ENCODE data around the gene NLGN4X.

NLGN4X gene

GRCh38 chrX:6149060-6149872, 79.4 kb downstream of the NLGN4X start:
- DNase-seq: no peak

DNA sequence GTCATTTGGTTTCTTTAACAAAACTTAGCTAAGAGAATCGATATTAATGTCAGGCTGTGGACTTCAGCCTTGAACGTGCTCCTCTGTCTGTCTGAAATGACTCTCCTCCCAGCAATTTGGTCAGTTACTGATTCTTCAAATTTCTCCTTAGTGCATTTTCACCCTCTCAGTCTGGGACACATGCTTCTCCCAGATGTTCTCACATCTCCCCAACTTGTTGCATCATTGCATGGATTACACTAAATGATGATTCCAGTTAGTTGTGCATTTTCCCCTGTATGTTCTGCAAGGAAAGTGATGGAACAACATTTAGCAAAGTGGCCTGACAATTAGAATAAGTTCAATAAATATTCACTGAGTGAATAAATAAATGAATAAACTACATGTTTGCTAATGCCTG, 94.4 kb downstream of the NLGN4X start:
- no peak for DNase-seq

GRCh38 chrX:6132970-6133369, 95.7 kb downstream of the NLGN4X start:
- DNase-seq: no peak

DNA sequence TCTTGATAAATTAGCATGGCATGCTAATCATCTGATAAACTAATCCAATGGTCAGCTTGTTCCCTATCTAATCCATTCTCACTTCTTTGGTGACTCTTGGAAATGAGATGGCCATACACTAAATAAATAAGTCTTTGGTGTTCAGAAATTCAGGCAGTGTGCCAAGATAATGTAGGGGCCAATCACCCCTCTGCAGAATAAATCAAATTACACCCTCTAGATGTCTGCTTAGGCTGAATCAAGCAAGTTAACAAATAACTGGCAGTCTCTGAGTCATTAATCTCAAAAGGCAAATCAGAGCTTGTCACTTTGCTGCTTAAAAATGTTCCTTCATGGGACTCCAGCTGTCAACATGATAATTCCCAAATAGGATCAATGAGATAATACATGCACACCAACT, 97.4 kb downstream of the NLGN4X start:
- no peak for DNase-seq

- DNase-seq: no peak
These were observed 99.5 kb downstream of the NLGN4X start for GRCh38 chrX:6129195-6129594.

- DNase-seq: no peak
These were observed 108.3 kb downstream of the NLGN4X start for GRCh38 chrX:6120329-6120728.

- no peak for DNase-seq
These were observed 133.2 kb downstream of the NLGN4X start for GRCh38 chrX:6095469-6095868.

DNA sequence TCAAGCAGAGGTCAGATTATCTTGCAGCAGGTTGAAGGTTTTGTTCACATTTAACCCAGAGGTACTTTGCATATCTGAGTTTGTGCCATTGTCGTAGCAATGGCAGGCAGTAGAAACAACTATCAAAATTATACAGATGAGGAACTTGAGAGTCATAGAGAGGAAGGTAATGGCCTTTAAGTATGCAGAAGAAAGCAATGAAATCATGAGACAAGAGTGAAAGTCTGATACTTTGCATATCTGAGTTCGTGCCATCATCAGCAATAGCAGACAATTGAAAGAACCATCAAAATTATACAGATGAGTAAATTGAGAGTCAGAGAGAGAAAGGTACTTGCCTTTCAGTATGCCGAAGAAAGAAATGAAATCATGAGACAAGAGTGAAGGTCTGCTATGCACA, 154.1 kb downstream of the NLGN4X start:
- DNase-seq: no peak

DNA sequence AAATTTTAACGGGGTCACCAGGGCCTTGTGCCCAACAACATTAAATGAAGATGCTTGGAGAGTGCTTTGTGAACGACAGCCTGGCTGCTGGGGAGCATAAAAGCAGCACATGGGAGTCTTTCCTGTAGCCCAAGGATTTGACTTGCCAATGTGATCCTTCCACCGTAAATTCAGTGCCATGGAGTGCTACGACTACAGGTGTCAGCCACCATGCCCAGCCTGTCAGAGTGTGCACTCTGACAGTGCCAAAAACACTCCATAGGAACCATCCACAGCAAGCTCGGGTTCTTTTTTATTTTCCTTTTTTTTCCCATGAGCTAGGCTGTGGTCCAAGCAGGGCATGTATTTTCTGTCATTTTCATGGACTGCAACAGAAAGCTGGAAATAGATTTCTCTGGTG, 156.9 kb downstream of the NLGN4X start:
- no peak for DNase-seq

- no peak for DNase-seq
These were observed 161.1 kb downstream of the NLGN4X start for GRCh38 chrX:6067600-6067999.

GRCh38 chrX:6053141-6053540, 175.5 kb downstream of the NLGN4X start:
- no peak for DNase-seq

DNA sequence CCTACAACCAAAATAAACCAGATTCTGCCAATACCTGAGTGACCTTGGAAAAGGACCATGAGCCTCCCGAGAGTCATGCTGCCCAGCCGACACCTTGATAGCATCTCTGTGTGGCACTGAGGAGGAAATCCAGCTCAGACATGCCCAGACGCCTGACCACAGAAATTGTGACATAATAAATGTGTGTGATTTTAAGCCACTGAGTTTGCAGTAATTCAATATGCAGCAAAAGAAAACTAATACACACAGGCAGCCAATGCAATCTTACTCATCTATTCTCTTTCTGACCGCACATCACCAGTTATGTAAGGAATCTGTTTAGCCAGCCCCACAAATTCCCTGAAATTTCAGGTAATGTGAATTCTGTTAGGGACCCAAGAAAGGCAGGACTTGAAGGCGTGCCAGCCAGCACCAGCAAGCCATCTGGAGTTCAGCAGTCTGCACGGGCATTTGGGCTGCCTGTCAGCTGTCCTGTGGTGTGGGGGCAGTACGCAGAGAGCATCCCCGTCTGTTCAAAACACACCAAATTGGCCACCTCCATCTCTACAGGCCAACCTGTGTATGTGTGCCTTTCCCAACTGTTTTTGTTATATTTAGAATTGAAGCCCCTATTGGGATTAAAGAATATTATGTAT, 176.4 kb downstream of the NLGN4X start:
- DNase-seq: no peak

DNA sequence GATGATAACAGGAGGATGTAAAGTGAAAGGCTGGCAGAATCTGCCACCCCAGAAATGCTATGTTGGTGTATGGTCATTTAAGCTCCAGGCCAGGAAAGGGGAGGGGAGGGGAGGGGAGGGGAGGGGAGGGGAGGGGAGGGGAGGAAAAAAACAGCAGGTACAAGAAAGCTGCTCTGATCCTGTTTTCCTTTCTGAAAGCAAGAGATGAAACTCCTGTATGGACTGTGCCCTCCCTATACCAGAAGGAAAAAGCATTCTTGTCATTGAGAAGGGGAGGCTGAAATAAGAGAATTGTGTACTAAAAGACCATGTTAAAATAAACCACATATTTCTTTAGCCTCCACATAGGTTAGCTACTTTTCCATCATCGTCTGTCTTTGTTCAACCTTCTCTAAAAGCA, 179.5 kb downstream of the NLGN4X start:
- DNase-seq: no peak

DNA sequence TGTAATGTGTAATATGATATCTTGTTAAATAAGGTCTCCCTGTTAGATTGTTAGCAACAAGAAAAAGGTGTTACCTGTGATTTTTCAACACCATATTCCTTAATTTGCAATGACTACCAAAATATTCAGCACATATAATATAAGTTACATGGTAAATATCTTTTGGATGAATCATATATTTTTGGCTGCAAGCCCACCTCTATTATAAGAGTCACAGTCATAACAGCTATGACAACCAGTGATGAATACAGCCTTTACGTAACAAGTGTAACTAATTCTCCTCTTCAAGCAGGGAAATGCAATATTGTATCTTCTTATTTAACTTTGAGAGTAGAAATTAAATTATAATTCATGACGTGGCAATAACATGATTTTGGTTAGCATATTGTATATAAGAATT, 187.0 kb downstream of the NLGN4X start:
- DNase-seq: no peak

DNA sequence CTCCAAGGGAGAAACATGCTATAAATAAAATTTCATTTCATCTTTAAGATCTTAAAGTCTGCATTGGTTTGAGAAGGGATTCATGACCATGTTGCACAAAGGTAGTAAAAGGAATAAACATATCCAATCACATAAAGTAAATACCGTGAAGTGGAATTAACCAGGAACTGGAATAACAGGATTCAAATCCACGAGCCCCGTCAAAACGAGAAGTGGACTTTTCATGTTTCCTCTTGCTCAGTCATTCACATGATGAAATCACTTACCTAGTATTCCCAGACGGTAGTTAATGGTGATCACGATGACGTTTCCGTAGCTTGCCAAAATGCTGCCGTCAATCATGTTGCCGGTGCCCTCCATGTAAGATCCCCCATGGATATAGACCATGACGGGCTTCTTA, 199.7 kb downstream of the NLGN4X start:
- DNase-seq: no peak

DNA sequence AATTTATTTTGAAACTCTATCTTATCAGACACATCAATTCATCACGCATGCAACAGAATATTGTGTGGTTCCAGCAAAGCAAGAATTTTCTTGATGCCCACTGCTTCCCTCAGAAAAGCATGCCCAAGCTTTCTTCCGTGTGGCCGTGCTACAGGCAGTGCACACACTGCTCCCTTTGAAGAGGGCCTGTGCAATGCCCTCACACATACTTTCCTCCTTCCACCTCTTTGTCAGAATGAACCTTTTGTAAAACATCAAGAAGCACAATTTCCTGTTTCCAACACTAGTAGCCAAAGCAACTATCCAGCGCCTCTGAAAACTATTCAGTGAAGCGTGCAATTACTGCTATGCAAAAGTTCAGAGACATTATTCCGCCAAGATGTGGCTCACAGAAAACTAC, 201.7 kb downstream of the NLGN4X start:
- no peak for DNase-seq

GRCh38 chrX:6026429-6026828, 202.2 kb downstream of the NLGN4X start:
- DNase-seq: no peak

- DNase-seq: no peak
These were observed 204.5 kb downstream of the NLGN4X start for GRCh38 chrX:6024204-6024603.

GRCh38 chrX:6021316-6022091, 207.2 kb downstream of the NLGN4X start:
- peak; percentile 0 for DNase-seq

- DNase-seq: no peak
These were observed 209.6 kb downstream of the NLGN4X start for GRCh38 chrX:6019076-6019475.

DNA sequence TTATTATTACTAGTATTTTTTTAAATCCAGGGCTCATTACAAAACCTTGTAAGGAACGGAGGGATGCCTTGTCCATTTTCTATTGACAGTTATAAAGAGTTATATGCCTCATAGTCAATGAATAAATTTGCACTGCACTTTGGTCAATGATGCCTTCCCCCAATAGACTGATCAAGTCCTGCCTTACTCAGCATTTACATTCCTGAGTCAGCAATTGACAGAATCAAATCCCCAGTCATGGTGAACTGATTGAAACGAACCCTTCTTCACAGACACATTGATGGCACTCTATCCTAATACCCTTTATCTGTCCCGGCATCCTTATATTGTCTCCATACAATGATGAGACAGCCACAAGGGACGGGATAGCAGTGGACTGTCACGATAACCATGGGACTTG, 213.2 kb downstream of the NLGN4X start:
- DNase-seq: no peak

DNA sequence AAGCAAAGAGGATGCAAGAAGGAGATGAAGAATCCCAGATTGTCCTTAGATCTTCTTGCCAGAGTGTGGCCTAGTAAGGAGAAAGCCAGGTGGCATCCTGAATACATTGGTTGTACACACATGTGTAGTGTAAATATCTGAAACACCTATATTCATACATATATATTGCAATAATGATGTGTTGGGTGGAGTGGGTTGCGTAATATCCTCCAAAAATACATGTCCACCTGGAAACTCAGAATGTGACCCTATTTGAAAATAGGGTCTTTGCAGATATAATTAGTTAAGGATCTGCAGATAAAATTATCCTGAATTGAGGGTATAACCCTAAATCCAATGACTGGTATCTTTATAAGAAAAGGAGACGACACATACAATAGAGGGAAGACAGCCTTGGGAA, 216.3 kb downstream of the NLGN4X start:
- DNase-seq: no peak

DNA sequence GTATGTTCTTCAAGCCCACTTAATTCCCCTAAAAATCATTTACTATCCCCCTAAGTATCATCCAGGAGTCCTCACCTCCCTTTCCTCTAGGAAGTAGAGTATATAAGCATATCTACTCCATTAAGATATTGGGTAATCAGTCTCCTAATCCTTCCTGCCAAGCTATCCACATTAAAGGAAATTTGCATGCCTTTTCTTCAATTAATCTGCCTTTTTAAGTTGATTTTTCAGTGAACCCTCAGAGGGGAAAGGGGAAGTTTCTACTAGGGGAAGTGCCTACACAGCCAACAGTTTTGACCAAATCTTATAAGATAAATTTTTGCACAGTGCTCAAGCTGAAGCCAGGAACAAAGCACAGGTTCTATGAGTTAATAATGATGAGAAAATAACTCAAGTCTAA, 222.8 kb downstream of the NLGN4X start:
- DNase-seq: no peak

DNA sequence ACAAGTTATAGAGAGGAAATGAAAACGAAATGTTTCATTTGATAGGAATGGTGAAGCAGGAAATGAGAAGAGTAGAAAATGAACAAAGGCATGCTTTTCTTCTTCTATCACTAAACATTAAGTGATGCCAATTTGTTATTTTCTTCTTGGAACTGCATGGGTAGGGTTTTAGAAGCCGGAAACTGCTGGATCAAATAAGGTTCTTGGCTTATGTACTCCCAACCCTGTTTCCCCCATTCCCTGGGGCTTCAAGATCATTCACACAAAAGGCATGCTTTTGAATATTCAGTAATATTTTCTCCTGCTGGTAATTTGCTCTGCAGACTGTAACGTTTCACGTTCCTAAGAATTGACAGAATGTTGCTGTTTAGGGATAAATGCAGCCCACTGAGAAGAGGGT, 224.1 kb downstream of the NLGN4X start:
- no peak for DNase-seq
